Activated T-cell treated with anti-CD3 and anti-CD28 coated beads, Interleukin-2, amount 50 U/mL, for 1 hour (primary cell): ENCODE data around the gene KCTD20.
"Not testable (repeated sequence)": the region's sequence is repeated elsewhere in the genome, so short reads cannot be mapped to it uniquely, and the experiment has no call there.

Experiments used
- DNase-seq: peaks from one replicate; pipeline ENCODE4 v3.0.0-alpha.2; 2020

Gene KCTD20

GRCh38 chr6:36442671-36443470 lies at the start of gene KCTD20, which contains the start of gene PXT1:
Gene KCTD20, plus strand, starts transcription at chr6:36443000. Its CDS starts 27,098 bp downstream, at chr6:36470098.
Gene PXT1, minus strand, starts transcription at chr6:36442854. Its CDS starts 16,772 bp downstream, at chr6:36426082.
- peak; percentile 87 for DNase-seq

DNA sequence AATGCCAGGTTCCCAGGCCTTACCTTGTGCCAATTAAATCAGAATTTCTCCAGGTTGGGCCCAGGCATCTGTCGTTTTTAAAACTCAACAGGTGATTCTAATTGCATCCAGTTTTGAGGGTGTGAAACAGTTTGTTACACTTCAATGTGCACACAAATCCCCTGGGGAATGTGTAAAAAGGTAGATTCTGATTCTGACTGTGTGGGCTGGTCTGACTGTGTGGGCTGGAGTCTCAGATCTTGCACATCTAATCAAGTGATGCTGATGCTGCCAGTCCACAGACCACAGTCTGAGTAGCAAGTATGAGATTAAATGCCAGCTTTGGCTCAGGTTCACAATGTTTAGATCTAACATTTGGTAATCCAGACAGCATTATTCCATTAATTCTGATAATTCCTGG lies 42.8 kb upstream of the KCTD20 start:
- no peak for DNase-seq

GRCh38 chr6:36402481-36402880 lies 40.3 kb upstream of the KCTD20 start:
- DNase-seq: no peak

GRCh38 chr6:36404164-36404563 lies 38.6 kb upstream of the KCTD20 start:
- no peak for DNase-seq

- DNase-seq: not testable (repeated sequence)
Measured at GRCh38 chr6:36409718-36410117, 33.1 kb upstream of the KCTD20 start.

DNA sequence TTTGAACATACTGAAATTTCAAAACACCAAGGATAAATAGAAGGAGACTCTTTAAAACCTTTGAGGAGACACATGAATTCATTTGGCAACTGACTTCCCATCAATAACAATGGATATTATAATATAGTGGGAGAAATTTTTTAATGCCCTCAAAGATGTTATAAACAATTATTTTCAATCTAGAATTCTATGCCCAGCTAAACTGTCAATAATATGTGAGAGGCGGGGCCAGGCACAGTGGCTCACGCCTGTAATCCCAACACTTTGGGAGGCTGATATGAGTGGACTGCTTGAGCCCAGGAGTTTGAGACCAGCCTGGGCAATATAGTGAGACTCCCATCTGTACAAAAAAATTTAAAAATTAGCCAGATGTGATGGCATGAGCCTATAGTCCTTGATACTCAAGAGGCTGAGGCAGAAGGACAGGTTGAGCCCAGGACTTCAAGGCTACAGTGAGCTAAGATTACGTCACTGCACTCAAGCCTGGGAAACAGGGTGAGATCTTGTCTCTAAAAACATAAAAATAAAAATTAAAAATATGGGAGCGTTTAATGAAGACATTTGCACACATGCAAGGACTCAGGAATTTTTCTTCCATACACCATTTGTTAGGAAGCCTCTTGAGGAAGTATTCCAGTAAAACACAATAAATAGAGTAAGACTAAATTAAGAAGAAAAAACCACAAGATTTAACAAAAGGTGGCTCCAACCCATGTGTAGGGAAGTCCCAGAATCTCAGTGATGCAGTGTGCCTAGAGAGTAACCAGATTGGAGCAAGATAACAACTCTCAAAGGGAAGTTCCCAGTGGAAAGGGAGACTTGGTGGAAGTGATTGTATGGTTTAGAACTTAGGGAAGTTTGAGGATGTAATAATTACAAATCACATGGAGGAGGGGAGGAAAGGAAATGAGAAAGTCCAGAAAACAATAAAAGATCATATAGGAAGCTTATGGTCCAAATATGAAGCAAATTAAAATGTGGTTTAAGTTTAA lies 29.0 kb upstream of the KCTD20 start:
- DNase-seq: no peak

DNA sequence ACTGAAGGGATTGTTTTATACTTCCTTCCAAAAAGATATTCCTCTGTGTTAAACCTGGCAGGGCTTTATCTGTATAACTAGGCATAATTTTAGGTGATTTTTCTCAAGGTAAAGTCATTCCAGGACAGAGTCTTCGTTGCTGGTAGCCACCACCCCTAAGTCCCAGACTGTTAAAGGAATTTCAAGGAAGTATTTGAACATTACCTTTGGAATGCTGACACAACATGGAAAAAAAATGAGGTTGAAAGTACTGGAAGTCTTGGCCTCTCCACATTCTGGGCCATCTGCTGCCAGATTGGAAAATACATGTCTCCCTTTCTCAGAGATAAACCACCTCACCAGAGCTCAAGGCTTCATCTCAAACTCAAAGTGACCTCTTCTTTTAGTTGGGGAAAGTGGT lies 28.3 kb upstream of the KCTD20 start:
- DNase-seq: no peak

GRCh38 chr6:36418558-36418957 lies 24.2 kb upstream of the KCTD20 start:
- no peak for DNase-seq

DNA sequence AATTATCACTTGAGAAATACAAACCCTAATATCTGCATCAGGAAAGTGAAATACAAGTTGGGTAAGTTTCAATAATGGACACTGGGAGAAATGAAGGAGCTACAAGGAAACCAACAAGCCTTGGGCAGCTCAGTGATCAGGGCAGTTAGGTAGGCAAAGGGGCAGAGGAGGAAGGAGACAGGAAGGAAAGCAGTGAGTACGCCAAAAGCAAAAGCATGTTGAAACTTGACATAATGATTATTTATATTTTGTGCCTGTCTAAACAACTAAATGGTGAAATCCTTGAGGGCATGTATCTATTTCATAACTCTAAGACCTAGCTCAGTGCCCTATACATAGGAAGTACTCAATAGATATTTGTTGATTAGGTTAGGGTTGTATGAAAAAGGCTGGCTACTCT lies 23.5 kb upstream of the KCTD20 start:
- DNase-seq: no peak

DNA sequence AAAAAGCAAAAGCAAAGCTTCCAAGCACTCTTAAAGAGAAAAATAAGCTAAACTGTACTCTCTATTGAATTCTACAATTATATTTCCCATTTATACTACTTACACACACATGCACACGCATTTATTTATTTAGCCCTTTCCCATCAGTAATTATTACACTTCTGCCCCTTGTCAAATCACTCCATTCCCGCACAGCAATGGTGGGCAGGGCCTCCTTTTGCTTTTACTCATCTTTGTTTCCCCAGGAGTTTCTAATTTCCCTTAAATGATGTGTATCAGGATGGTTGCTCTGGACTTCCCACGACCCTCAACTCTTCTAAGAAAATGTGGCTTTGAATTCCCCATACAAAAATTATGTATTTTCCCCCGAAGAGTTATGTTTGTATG lies 20.1 kb upstream of the KCTD20 start:
- no peak for DNase-seq

- peak; percentile 96 for DNase-seq
Measured at GRCh38 chr6:36423101-36423824, 19.5 kb upstream of the KCTD20 start.

GRCh38 chr6:36426622-36427021 lies 16.2 kb upstream of the KCTD20 start:
- DNase-seq: no peak

- DNase-seq: no peak
Measured at GRCh38 chr6:36428911-36429310, 13.9 kb upstream of the KCTD20 start.

DNA sequence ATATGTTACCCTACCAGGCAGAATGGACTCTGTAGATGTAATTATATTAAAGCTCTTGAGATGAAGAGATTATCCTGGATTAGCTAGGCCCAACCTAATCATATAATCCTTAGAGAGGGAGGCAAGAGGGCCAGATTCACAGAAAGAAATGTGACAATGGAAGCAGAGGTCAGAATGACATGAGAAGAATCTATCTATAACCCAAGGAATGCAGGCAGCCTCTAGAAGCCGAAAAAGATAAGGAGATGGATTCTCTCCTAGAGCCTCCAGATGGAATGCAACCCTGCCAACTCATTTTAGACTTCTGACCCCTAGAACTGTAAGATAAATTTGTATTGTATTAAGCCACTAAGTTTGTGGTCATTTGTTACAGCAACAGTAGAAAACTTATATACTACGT lies 12.4 kb upstream of the KCTD20 start:
- DNase-seq: no peak

DNA sequence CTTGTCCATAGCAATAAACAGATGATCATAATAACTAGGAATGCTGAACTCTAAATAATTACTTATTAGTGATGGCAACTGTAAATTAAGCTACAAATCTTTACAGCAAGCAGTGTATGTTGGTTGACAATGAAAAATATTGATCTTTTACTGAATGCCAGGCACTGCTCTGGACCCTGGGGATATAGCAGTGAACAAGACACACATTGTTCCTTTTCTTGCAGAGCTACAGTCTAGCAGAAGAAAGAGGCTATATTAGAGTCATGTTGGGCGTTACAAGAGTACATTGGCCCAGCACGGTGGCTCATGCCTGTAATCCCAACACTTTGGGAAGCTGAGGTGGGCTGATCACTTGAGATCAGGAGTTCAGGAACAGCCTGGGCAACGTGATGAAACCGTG lies 11.6 kb upstream of the KCTD20 start:
- DNase-seq: no peak

GRCh38 chr6:36432151-36432671 lies 10.6 kb upstream of the KCTD20 start:
- no peak for DNase-seq

DNA sequence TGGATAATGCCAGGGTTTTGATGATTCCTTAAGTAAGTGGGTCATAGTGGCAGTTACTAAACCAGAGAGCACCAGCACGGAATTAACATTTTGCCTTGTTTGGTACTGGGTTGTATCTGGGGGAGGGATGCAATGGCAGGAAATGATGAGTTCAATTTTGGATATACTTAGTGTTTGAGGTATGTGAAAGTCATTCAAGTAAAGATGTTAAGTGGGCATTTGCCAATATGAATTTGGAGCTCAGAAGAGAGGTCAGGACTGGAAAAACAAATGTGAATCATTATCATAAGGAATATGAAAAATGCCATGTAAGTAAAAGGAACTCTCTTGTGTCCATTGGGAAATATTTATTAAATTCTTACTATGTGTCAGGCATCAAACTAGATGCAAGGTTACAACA lies 6.3 kb upstream of the KCTD20 start:
- no peak for DNase-seq

DNA sequence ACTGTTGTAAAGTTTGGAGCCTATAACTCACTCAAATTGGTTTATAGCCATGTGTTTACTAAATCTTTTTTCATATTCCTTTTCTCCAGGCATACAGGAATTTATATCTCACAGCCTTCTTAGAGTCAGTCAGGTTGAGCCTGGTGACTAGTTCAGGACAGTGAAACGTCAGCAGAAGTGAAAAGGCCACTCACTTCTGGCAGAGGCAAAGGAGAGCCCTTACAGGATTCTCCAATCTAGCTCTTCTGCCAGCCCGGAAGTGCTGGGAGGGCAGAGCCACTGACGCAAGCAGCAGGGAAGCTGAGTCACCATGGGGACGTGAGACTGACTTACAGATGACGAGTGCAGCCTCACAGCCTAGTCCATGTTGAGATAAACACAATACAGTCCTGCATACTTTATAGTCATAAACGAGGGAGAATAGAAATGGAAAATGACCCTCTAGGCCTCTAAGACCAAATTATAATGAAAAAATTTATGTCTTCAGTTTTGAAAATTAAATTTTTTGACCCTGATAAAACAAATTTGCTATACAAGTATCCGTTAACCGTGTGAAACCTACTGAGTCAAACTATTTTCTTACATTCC lies 1.4 kb upstream of the KCTD20 start:
- peak; percentile 78 for DNase-seq

GRCh38 chr6:36442103-36442670 lies 613 bp upstream of the KCTD20 start:
- DNase-seq: no peak

DNA sequence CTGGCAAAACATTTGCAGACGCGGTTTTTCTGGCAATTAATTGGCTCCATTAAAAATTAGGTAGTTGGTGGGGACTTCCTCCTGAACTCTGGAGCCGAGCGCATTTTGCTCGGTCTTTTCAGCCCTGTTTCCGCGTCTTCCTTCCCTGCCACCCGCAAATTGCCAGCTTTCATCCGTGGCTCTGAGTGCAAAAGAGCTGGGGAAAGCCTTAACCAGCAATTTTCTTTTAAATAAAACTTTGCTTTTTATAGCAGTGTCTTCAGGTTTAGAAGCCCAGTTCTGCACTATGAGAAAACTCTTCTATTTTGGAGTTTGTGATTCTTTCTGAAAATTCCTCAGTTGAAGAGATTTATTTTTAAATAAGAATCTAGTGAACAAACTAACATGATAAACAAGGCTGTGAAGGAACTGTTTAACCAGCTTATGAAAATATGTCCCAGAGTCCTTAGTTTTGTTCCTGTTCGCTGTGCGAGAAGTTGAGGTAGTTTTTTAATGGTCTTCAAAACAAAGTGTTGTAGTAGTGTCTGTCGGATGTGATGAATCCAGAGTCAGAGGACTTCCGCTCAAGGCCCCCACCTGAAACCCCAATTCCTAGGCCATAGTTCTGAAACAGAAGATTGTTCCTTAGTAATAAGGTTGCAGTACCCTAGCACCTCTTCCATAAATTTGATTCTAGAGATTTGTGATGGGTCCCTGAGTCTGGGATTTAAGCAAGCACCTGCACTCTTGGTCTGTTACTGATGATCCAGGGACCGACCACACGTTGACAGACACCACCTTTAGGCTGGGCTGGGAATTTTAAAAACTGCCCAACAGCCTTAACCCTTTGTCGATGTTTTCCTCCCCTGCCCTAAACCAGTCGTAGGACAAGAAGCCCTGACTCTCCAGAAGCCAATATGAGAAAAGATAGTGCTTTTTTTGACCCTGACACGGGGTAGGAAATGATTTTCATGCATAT lies 950 bp downstream of the KCTD20 start:
- DNase-seq: no peak

DNA sequence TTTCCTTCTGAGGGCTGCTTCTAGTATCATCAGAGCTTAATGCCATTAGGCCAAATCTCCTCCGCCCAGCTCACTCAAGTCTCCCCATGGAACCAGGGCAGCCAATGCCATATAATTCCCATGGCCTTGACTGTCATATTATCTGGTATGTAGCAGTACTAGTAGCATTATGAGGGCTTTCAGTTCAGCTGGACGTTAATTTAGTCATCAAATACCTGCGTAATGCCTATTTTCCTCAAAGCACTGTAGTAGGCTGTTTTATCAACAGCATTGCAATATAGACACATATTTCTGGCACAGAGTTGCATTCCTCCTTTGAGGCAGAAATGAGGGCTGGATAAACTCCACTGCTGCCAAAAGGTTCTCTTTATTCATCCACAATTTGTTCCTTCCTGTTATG lies 1.7 kb downstream of the KCTD20 start:
- no peak for DNase-seq
